Left ventricle myocardium inferior (tissue), 1 donor: ENCODE measurements around the gene SRMS. TPM values are rescaled to one million over a fixed set of nuclear protein-coding genes. Genes with fewer than 3 reads are reported as not detected.

Experiments used
- DNase-seq: peaks from one replicate; pipeline ENCODE4 v3.0.0-alpha.2; 2020
- H3K27ac ChIP-seq: fragments of 200-600 bp; replicated peaks from 2 replicates; pipeline ENCODE4 v1.8.0; 2021
- H3K27me3 ChIP-seq: fragments of 200-600 bp; 2 replicates; pipeline ENCODE4 v1.8.0; 2021; ENCODE audit warnings: low read depth
- H3K36me3 ChIP-seq: fragments of 200-600 bp; 2 replicates; pipeline ENCODE4 v1.8.0; 2021
- H3K4me1 ChIP-seq: fragments of 200-600 bp; 2 replicates; pipeline ENCODE4 v1.8.0; 2021
- H3K4me3 ChIP-seq: fragments of 200-600 bp; 2 replicates; pipeline ENCODE4 v1.8.0; 2021; ENCODE audit warnings: mild to moderate bottlenecking, moderate library complexity
- H3K9me3 ChIP-seq: fragments of 200-600 bp; replicated peaks from 2 replicates; pipeline ENCODE4 v1.8.0; 2021
- CTCF ChIP-seq: fragments of 200-600 bp; IDR thresholded peaks from 2 replicates; pipeline ENCODE4 v1.8.0; 2021; ENCODE audit warnings: antibody characterized with exemption, mild to moderate bottlenecking, borderline replicate concordance
- intact Hi-C: fragments of 100-400 bp; cut with micrococcal nuclease; formaldehyde crosslinking; loops from one replicate; pipeline ENCODE4 v1.11.0; 2022
- total RNA-seq: library from RNA; stranded (reverse); fragmentation: NEBNext Ultra II Directional; extraction: Animal tissue kit (Norgen Biotek cat#: 25700); gene quantifications from one replicate; pipeline ENCODE4 v1.2.1, GENCODE V29; 2021
- donor health status: DM: no; HTN: yes; CAD: no; lungs with severe emphysema.

The SRMS gene
- total RNA-seq, 1 donor from 2014 or later: not detected

GRCh38 chr20:63529861-63530787 lies 17.4 kb downstream of the SRMS start:
- Histone ChIP-seq H3K27me3 (peaks cover 22% of the 10 kb centered on the region), H3K4me3 (no peak overlapping the region), H3K36me3 (no peaks in the 10 kb centered on the region), H3K4me1 (peaks cover 2% of the 10 kb centered on the region), H3K9me3 (no peaks in the 10 kb centered on the region), H3K27ac (no peak overlapping the region)
- no peak for TF ChIP-seq CTCF
- intact Hi-C loops: no loop called here
- DNase-seq: no peak

DNA sequence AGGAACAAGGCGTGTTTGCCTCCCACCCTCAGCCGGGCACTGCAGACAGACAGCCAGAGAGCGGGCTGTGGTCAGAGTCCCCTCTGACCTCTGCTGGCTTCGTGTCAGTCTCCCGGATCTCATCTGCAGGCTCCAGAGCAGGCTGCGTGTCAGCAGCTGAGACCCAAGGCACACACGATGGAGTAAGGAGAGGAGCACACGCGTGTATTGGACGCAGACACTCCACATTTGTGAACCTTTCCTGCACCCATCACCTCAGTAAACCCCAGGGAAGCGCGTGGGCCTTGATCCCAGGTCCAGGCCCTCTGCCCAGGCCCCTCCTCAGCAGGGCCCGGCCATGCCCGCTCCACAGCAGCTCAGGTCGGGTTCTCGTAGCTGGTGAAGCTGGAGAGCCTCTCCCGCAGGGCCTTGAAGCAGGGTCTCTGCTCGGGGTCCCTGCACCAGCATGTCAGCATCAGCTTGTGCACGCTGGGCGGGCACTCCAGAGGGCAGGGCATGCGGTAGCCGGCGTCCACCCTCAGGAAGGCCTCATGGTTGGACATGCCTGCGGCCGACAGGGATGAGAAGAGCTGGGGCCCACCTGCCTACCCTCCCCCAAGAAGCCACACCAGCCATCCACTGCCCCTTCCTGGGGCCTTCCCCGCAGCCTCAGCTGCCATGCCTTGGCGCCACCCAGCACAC lies 18.2 kb downstream of the SRMS start:
- no peaks in the 10 kb centered on the region for H3K36me3 ChIP-seq
- no peaks in the 10 kb centered on the region for H3K9me3 ChIP-seq
- H3K27ac ChIP-seq: no peak overlapping the region
- no peaks in the 10 kb centered on the region for H3K4me1 ChIP-seq
- DNase-seq: no peak
- TF ChIP-seq CTCF: no peak
- H3K27me3 ChIP-seq: peaks cover 14% of the 10 kb centered on the region
- H3K4me3 ChIP-seq: no peak overlapping the region
- intact Hi-C loops: no loop called here

- Histone ChIP-seq H3K36me3 (peaks cover 12% of the 10 kb centered on the region), H3K9me3 (no peaks in the 10 kb centered on the region), H3K27ac (no peak overlapping the region), H3K27me3 (no peaks in the 10 kb centered on the region), H3K4me1 (peaks cover 13% of the 10 kb centered on the region), H3K4me3 (no peak overlapping the region)
- TF ChIP-seq CTCF: no peak
- intact Hi-C loops: no loop called here
- no peak for DNase-seq
Observed at GRCh38 chr20:63527184-63527583, 20.4 kb downstream of the SRMS start.

DNA sequence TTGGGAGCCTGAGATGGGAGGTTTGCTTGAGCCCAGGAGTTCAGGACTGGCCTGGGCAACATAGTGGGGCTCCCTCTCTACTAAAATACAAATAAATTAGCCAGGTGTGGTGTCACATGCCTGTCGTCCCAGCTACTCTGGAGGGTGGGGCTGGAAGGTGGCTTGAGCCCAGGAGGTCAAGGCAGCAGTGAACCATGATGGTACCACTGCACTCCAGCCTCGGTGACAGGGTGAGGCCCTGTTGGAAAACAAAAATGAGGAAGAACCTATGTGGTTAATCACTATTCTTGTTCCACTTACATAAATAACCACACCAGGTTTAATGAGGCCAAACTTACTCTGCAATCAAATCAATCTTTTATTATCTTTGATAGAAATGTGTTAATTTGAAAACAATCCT lies 21.6 kb downstream of the SRMS start:
- no peak overlapping the region for H3K4me3 ChIP-seq
- intact Hi-C loops: no loop called here
- no peak overlapping the region for H3K27ac ChIP-seq
- H3K27me3 ChIP-seq: no peaks in the 10 kb centered on the region
- no peak for DNase-seq
- H3K9me3 ChIP-seq: no peaks in the 10 kb centered on the region
- peaks cover 25% of the 10 kb centered on the region for H3K4me1 ChIP-seq
- TF ChIP-seq CTCF: no peak
- H3K36me3 ChIP-seq: peaks cover 15% of the 10 kb centered on the region

DNA sequence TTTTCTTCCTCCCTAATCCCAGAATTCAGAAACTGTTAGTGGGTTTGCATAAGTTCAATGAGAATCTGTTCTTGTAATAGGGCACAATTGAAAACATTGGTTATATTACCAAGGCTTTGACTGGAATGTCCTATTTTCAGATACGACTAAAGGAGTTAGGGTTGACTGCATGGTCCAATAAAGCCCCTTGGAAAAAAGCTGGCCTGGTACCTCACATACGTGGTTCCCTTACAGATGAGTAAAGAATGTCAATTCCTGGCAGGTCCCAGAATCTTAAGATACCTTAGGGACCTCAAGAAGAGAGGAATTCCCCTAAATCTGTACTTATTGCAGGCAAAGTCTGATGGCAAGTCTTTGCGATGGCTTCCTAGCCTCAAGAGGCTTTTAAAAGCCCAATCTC lies 22.4 kb downstream of the SRMS start:
- H3K27me3 ChIP-seq: no peaks in the 10 kb centered on the region
- intact Hi-C loops: no loop called here
- H3K4me1 ChIP-seq: peaks cover 31% of the 10 kb centered on the region
- TF ChIP-seq CTCF: no peak
- peaks cover 15% of the 10 kb centered on the region for H3K36me3 ChIP-seq
- DNase-seq: no peak
- no peak overlapping the region for H3K27ac ChIP-seq
- H3K9me3 ChIP-seq: no peaks in the 10 kb centered on the region
- H3K4me3 ChIP-seq: no peak overlapping the region
